C4-2B (cell line): ENCODE measurements around the gene SLC6A13.

ENCODE experiments used
- CTCF ChIP-seq: fragments of 450-650 bp; conservative IDR thresholded peaks from 2 replicates; pipeline ENCODE4 v1.5.1; 2017; ENCODE audit warnings: mild to moderate bottlenecking
- ZFX ChIP-seq: fragments of 450-650 bp; IDR thresholded peaks from 2 replicates; pipeline ENCODE4 v1.6.1; 2017

GRCh38 chr12:212415-212714, 50.3 kb downstream of the SLC6A13 start:
- TF ChIP-seq CTCF, result no peak
- TF ChIP-seq ZFX, result no peak
